NCI-H146 treated with DMSO at 0.1 percent for 48 hours (cell line): ENCODE results near the gene ATXN7L2.

Experiments
- DNase-seq: peaks from one replicate; lab custom pipeline; 2025; ENCODE audit not compliant: unreplicated experiment; lab: John Stamatoyannopoulos, UW

ATXN7L2 gene

DNA sequence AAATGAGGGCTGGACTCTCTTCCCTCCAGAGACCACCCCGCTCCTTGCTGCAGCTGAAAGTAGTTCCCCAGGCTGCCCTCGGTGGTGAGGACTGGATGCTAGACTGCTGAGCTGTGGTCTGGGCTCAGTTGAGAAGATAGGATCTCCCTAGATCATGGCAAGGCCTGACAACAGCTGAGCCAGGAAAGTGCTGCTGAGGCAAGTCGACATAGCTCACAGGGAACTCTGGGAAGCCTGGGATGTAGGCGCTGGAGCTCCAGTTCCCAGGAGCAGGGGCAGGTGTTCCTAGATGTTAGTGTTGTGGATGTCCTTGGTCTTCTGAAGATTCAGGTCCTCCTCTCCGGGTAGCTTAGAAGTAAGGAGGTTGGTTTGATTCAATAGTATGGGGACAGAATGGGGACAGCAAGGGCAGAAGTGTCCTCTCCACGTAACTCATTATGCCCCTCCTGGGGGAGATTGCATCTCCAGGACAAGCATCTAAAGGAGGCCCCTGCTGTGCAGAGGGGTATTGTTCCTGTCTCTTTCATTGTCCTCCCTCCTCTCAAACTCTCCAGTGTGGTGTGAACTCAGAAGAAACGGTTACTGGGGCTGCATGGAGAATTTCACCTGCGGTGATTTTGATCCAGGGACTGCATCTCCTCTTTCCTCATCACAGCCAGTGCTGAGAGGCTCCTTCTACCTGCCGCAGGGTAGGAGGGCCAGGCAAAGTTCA is 13.9 kb downstream of the ATXN7L2 start:
- no peak for DNase-seq

DNA sequence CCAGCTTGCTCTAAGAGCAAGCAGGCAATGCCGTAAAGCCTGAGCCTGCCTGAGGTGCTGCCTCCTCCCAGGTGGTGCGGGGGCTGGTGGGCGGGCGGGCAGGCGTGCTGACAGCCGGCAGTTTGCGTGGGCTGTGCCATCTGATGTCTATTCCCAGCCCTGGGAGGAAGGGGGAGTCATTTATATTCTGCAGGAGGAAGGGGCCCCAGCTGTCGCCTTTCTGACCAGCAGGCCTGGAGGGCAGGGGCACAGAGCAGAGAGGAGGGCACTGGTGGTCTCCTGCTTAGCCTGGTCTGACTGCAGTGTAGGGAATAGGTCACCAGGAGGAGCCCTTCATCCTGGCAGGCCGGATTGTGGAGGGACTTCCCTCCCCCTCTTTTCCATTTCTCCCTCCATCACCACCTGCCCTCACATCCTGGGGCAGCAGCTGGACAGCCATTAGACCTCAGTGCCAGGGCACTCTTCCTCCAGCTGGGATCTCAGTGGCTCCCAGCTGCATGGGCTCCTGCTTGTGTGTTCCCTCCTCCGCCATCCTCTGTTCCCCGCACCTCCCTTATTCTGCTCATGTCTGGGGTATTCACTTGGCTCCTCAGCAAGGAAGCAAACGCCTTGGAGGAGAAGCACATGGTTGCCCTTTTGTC is 14.6 kb downstream of the ATXN7L2 start:
- peak; percentile 64 for DNase-seq

DNA sequence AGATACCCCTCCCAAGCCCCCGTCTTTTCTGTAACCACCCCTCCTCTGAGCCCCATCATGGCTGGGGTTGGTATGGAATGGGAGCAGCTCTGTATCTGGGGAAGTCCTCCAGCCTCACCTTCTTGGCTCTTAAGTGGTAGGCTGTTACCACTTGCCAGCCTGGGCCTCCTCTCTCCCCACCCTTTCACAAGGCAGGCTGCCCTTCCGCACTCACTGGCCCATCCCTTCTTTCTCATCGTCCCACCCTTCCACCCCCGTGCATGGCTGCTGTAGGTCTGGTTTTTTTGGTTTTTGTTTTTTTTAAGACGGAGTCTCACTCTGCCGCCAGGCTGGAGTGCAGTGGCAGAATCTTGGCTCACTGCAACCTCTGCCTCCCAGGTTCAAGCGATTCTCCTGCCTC is 15.4 kb downstream of the ATXN7L2 start:
- DNase-seq: no peak

DNA sequence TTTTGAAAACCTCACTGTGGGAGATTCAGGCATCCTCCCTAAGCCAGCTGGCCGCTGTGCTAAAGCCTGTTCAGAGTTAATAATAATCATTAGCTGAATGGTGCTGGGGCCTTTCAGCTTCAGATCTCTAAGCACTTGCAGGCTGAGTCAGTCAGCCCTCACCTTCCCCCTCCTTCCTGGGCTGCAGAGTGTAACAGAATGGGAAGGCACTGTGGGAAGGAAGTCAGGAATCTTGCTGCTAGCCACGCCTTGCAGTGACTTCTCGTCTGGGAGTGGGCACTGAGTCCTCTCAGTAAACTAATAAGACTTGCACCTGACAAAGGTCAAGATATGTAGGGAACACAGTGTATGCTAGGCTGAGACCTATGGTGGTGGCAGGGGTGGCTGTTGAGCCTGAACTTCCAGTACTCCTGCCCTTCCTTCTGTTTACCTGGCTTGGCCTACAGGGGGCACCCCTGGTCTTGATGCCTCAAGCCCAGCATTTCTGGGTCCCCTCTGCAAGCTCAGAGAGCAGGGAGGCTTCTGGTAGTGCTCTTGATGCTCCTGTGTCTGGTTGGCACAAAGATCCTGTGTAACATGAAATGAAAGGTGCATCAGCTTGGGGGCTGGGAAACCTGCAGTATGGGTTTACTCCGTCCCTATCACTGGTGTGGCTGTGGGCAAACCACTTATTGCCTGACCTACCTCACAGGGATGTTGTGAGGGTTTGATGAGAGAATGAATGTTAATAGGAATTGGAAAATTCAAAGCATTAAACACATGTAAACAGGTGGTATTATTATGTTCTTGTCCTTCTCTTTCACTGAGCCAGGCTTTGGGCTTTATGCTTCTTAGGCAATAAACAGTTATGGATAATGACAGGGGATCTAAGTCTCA is 16.2 kb downstream of the ATXN7L2 start:
- DNase-seq: no peak

DNA sequence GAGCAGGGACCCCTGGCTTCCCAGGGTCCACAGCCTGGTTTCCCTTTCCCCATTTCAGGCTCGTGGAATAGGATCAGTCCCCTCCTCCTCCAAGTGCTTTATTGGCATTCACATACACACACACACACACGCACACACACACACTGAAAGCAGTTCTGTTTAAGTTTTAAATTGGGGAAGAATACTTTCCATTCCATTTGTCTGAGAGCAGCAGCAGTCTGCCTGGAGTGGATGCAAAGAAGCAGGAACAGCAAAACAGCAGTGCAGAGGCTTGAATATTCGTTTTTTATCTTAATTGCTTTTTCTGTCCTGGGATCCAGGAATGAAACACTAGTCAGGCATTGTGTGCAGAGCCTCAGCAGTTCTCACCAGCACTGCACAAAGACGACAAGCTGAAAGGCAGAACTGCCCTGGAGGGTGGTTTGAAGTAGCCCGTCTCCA is 17.3 kb downstream of the ATXN7L2 start:
- DNase-seq: no peak

DNA sequence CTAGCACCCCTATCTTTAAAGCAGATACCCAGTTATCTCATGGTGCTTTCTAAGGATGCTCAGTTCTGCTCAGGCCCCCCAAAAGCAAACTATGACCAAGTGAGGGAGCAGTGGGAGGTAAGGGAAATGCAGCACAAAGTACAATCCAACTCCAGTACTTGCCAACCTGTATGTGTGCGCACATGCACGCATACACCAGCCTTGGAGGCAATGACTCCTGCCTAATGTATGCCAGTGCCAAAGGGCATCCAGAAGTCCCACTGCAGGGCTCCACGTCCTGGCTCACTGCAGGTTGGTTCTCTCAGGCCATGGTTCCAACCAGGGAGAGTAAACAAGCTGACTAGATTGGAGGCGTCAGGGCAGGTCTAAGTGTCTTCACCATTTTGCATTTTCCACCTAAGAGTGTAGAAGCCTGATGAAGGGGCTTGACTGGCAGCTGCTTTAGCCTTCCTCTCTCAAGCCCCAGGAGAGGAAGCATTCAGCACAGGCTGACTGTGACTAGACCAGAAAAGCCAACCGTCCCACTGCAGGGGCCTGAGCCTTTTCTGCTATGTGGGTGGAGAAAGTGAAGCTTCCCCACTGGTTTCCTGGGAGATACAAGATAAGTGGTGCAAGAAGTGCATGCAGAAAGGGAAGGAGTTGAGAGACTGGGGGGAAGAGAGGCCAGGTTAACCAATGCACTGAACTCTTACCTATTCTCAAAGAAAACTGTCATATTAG is 18.1 kb downstream of the ATXN7L2 start:
- no peak for DNase-seq

DNA sequence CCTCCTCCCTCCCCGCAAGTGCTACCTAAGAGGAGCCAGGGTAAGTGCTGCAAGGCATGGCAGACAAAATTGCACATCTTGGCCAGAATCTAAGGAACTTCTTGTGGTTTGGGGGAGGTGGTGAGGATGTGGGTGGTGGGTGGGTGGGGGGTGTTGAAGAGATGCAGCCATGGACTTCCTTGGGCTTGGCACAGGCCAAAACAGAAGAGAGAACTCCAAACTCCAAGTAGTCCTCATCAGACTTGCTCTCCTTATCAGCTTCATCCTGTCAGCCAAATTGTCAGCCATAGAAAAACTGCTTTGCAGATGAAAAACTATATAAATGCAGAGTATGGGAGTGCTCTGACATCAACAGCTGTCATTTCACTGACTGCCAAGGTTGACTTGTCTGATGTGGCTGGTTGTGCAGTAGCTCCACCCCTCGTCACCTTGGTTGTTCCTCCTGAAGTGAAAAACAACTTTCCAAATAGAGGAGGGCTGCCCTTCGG is 18.7 kb downstream of the ATXN7L2 start:
- DNase-seq: no peak

DNA sequence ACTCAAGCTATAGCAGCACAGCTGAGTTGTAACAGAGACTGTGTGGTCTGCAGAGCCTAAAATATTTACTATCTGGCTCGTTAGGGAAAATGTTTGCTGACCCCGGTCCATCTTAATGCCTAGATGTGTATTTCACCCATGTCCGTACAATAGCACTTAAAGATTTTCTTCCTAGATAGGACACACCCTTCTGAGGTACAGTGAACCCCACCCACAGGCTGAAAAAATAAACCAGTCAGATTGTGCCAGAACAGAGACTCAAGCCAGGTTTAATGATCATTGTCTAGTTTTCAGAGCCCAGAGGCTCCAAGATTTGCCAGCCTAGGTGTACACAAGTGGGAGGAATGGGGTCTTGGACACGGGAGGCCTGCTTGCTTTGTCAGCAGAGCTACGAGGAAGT is 20.2 kb downstream of the ATXN7L2 start:
- DNase-seq: no peak

DNA sequence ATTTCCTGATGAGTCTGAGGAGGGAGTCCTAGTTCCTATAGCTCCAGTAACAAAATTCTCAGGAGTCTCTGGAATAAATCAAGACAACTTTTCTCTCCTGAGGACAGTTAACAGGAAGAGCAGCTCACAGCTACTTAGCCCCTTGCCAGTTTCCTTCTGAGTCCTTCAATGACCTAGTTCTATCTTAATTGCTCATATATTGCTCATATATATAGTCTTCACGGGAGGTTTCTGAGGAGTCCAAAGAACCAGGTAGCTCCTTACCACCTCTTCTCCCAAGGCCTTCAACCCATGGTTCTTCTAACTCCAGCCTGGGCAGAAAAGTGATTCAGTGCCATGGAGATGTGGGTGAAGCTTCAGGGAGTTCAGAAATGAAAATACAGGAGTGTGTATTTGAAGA is 21.3 kb downstream of the ATXN7L2 start:
- no peak for DNase-seq

DNA sequence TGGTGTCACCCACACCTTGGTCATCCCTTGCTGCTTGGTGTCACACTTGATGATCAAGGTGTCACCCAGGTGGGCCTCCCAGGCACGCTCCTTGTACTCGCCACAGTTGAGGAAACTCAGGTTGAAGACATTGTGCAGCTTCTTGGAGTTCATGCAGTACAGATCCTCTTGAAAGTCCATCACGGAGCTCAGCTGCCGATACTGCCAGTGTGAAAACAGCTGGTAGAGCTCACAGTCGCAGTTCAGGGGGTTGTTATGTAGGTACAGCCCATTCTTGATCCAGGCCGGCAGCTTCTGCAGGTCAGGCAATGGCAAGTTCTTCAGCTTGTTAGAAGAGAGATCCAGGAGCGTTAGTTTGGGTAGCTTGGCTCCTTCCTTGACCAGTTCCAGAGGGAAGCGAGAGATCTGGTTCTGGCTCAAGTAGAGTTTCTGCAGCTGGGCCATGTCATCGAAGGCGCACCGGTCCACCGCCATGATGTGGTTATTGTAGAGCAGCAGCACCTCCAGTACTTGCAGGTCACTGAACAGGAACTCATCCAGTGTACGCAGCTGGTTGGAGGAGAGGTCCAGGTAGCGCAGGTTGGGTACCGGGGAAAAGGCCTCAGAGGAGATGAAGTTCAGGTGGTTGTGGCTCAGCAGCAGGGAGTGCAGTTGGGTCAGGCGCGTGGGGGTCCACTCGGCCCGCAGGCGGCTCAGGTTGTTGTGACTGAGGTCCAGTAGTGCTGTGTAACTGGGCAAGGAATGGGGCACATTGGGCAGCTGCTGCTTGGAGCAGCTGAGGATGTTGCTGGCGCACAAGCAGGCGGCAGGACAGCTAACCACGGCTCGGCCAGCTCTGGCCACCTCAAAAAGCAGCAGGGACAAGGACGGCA is 24.5 kb downstream of the ATXN7L2 start:
- no peak for DNase-seq

DNA sequence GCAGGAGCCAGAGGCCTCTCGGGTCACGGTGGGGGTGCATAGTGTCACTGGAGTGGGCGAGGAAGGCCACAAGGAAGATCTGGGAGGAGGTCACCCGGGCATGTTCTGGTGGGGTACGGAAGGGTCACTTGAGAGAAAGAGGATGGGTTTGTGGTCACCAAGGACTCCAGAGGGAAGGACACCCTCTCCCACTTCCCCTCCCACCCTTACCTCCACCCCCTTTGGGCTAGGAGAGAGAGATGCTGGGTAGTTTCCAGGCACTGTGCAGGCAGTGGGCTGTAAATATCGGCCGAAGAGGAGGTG is 25.1 kb downstream of the ATXN7L2 start:
- DNase-seq: no peak

DNA sequence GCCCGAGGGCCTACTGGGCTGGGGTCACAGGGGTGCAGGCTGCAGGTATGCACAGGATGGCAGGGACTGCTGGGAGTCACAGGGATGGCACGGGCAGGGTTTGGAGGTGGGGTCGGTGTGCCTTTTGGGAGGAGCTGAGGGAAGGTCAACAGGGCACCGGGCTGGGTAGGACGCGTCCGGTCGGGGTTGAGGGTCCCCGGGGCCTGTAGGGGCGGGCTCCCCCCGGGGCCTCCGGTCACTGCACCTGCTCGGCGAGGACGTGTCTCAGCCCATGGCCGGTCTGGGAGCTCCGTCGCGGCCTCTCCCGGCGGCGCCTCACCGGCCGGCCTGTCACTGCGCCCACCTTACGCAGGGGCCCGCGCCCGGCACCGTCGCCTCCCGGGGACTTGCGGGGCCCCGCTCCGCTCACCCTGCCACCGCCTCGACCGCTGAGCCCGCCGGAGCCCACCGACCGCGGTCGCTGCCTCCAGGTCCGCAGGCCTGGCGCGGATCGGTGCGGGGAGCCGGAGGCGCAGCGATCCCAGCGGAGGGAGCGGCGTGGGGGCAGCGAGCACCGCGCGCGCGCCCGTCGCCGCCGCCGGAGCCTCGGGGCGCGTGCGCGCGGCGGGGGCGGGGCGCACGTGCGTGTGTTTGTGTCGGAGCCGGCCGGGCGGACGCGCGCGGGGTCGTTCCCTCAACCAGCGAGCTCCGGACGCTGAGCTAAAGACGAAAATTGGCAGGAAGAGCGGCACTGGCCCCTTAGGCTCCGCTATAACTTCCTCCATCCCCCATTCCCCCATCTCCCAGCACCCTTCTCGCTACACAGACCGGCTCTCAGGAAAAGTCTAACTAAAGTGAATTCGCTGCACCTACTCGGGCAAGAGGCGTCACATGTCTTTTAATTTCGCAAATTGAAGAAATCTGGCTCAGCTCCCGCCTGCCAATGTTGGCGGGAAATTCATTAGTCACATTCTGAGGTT is 25.8 kb downstream of the ATXN7L2 start, which contains the start of gene AMIGO1:
Gene AMIGO1, minus strand, starts transcription at position 552 of the 959 bp plus-strand sequence. CDS start 815 bp downstream, outside the sequence.
- DNase-seq: peak; percentile 29

DNA sequence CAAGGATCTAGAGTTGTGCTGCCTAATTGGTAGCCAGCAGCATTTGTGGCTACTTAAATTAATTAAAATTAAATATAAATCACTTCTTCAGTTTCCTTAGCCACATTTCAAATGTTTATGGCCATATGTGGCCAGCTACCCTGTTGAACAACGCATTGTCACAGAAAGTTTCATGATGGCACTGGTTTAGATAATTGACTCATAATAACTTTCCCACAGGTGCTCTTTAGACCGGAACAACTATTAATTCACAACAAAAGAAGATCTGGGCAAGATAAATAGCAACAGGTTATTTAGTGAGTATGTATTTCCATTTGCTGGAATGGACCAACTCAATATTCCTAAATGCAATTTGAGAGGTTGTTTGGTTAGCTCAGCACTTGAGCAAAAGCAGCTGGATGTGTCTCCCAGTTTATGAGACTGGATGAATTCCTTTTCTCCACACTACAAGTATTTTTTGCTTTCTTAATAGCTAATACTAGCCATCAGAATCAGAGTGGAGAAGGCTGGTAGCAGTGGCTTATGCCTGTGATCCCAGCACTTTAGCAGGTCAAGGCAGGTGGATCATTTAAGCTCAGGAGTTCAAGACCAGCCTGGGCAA is 29.5 kb downstream of the ATXN7L2 start:
- DNase-seq: peak; percentile 47

DNA sequence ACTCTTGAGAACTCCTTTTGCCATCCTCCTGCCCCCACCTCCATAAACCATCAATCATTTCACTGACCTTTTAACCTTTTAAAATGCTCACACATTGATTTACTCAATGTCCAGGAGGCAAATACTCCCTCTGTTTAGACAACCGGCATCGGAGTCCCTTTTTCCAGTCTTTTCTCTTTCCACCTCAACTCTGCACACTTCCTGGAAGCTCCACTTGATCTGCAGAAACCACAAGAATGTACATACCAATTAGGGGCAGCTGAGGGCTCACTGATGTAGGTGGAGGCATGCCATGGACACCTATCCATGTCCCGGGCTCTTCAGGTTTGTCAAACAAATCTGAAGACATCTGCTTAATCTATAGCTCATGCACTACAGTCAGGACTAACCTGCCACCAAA is 31.1 kb downstream of the ATXN7L2 start:
- DNase-seq: no peak

DNA sequence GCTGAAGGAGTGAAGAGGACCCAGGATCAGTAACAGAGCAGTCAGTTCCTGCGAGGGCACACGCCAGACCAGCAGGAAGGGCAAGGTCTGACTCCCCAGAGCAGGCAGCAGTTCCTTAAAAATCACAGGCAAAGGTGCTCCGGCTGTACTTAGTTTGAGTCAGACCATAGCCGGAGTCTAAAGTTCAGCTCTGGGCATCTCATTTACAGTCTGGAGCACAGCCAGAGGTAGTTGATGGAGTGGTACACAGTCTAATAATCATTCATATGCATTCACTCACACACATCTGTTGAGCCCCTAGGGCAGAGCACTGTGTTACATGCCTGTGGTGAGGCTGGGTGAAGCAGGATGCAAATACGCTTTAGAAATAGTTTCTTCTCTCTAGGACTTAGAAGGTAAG is 33.2 kb downstream of the ATXN7L2 start:
- DNase-seq: no peak

DNA sequence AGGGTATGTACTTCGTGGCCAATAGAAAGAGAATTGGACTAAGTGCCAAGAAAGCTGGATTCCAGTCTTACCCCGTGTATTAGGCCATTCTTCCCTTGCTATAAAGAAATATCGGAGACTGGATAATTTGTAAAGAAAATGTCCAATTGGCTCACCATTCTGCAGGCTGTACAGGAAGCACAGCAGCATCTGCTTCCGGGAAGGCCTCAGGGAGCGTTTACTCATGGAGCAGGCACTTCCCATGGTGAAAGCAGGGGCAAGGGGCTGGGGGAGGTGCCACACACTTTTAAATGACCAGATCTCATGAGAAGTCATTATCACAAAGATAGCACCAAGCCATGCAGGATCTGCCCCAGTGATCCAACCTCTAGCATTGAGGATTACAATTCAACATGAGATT is 33.6 kb downstream of the ATXN7L2 start:
- no peak for DNase-seq

DNA sequence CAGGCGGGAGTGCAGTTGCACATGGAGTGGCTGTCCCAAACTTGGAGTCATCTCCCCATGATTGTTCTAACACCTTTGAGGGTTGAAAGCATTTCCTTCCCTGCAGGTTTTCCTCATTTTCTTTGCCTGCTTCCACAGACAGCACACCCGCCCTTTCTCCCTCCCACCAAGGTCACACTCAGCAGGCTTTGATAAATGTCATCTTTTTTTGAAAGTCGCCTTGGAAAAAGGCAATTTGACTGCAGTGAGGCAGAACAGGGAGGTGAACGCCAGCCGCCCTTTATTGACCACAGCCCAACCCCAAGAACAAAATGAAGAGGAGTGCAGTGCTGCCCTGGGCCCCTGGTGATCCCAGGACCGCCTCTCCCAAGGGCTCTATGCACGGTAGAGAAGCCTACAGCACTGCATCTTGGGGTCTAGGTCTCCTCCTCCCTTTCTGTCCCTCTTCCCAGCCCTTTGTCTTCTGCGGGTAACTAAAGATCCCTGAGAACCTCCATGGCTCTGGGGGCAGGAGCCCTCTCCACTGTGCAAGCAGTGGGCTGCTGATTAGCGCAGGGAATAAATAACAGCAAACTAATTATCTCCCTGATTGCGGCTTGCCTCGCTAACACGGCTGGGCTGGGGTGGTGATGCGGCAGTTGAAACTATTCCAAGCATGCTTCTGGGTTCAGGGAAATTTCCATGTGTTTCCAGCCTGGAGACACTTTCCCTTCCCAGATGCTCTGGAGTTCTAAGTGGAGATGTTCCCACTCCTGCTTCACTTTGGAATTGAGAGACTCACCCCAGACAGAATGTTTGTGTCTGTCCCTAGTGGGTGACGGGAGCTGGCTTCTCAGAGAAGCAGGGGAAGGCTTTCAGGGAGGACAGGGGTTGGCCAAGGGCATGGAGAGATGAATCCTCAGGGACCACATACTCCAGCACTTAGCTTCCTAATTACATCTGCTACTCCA is 37.6 kb downstream of the ATXN7L2 start:
- DNase-seq: no peak

DNA sequence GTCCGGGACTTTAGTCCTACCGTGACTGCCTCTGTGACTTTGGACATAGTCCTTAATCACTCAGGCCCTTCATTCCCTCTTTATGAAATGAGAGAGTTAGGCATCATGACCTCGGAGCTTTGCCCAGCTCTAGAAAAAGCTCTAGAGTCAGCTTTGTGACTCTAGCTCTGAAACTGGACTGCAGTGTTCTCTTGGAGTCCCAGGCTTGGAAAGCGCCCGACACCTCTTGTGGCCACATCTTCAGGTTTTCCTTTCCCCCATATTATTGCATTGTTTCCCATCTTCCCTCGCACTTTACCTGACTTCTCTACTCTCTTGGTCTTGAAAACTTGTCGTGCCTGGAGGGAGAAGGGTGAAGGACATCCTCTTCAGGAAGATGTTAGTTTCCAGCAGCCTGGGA is 38.3 kb downstream of the ATXN7L2 start:
- no peak for DNase-seq
